K562 (cell line): ENCODE measurements around the gene ST3GAL5. TPM values are rescaled to one million over a fixed set of nuclear protein-coding genes. Genes with fewer than 3 reads are reported as not detected.
"Not testable (repeated sequence)": the region's sequence is repeated elsewhere in the genome, so short reads cannot be mapped to it uniquely, and the experiment has no call there.

Experiments used
- ATAC-seq: fragments of 200-7000 bp; cut with Tn5 transposase; 3 replicates; pipeline ENCODE4 v1.9.1; 2020; ENCODE audit warnings: moderate library complexity
- BruUV-seq: library from RNA; stranded (reverse); fragments of 400-500 nt; replicated peaks from 2 replicates; lab custom pipeline; 2021; lab: Mats Ljungman, UMichigan
- CTCF ChIA-PET: fragments of 300-600 bp; formaldehyde crosslinking; extraction: SDS; loops from one replicate; lab custom pipeline; 2021; ENCODE audit warnings: low intra/inter-chr PET ratio; lab: Yijun Ruan, JAX
- POLR2A ChIA-PET: fragments of 300-600, 350-650 bp; sonication (Branson Sonifier 250); formaldehyde crosslinking; extraction: SDS; loops from one replicate; lab custom pipeline; 2021; ENCODE audit warnings: antibody characterized with exemption, inconsistent platforms; lab: Yijun Ruan, JAX
- DNase-seq, 4 experiments: peaks; one replicate each; pipeline versions ENCODE4 v3.0.0 to v3.0.0-alpha.2; 2011 to 2018; ENCODE audit warnings: low spot score in 3 of 4, mixed read lengths in 3 of 4; ENCODE audit errors: extremely low read depth in 1 of 4
- FAIRE-seq: peaks from 2 replicates; lab custom pipeline; 2011; peaks lifted over from hg19 to GRCh38; lab: Jason Lieb, UNC
- H2AFZ ChIP-seq: 2 replicates; pipeline ENCODE4 v1.6.0; 2011; ENCODE audit warnings: low read depth, low read length, control low read depth, inconsistent platforms
- H3K27ac ChIP-seq: fragments of 200-600 bp; 3 replicates; pipeline ENCODE4 v1.8.0; 2011; ENCODE audit warnings: low read depth, mild to moderate bottlenecking, control low read depth, inconsistent platforms, low read length, moderate library complexity, mixed read lengths; ENCODE audit errors: extremely low read depth
- H3K27me3 ChIP-seq, 2 experiments: fragments of 300-600 bp in 1 of 2; 2 replicates in 1 of 2; 3 replicates in 1 of 2; pipeline versions ENCODE4 v1.6.0 to v1.8.0; 2011; ENCODE audit warnings: inconsistent platforms in 2 of 2, low read length in 2 of 2, mild to moderate bottlenecking in 1 of 2, mixed read lengths in 1 of 2, moderate library complexity in 1 of 2; ENCODE audit not compliant: control insufficient read depth in 2 of 2, insufficient read depth in 2 of 2
- H3K36me3 ChIP-seq: fragments of 300-600 bp; 3 replicates; pipeline ENCODE4 v1.8.0; 2011; ENCODE audit warnings: mild to moderate bottlenecking, low read length, inconsistent platforms; ENCODE audit not compliant: control insufficient read depth, insufficient read depth
- H3K4me1 ChIP-seq, 2 experiments: fragments of 200-600 bp in 1 of 2; replicated peaks in 1 of 2; 2 replicates in 1 of 2; 3 replicates in 1 of 2; pipeline versions ENCODE4 v1.5.1 to v1.8.0; 2011; ENCODE audit warnings: inconsistent platforms in 2 of 2, low read length in 2 of 2, mild to moderate bottlenecking in 1 of 2, mixed read lengths in 1 of 2, moderate library complexity in 1 of 2; ENCODE audit not compliant: control insufficient read depth in 2 of 2, insufficient read depth in 2 of 2
- H3K4me2 ChIP-seq: 2 replicates; pipeline ENCODE4 v1.6.1; 2011; ENCODE audit warnings: low read length, control low read depth, inconsistent platforms, mixed read lengths; ENCODE audit not compliant: insufficient read depth
- H3K4me3 ChIP-seq: fragments of 200-600 bp; sonication (generic), shearing (Covaris generic); 2 replicates; pipeline ENCODE4 v1.5.1; 2016; ENCODE audit warnings: control low read depth, inconsistent platforms
- H3K79me2 ChIP-seq: fragments of 200-600 bp; 3 replicates; pipeline ENCODE4 v1.8.0; 2011; ENCODE audit warnings: low read length, inconsistent platforms; ENCODE audit not compliant: control insufficient read depth, insufficient read depth
- H3K9ac ChIP-seq, 2 experiments: 2 replicates each; pipeline versions ENCODE4 v1.6.0 to v1.6.1; 2011; ENCODE audit warnings: low read depth in 2 of 2, low read length in 2 of 2, control low read depth in 1 of 2, inconsistent platforms in 1 of 2, mild to moderate bottlenecking in 1 of 2, mixed read lengths in 1 of 2; ENCODE audit not compliant: insufficient read depth in 1 of 2
- H3K9me1 ChIP-seq: one replicate; pipeline ENCODE4 v1.6.0; 2011; ENCODE audit warnings: inconsistent platforms, mild to moderate bottlenecking, low read length, moderate library complexity; ENCODE audit not compliant: control insufficient read depth, insufficient read depth
- H3K9me3 ChIP-seq: replicated peaks from 2 replicates; pipeline ENCODE4 v1.5.1; 2011; ENCODE audit warnings: low read depth, low read length, inconsistent platforms; ENCODE audit not compliant: control insufficient read depth, insufficient read depth
- H4K20me1 ChIP-seq: replicated peaks from 2 replicates; pipeline ENCODE4 v1.6.1; 2011; ENCODE audit warnings: low read length, inconsistent platforms, mixed read lengths; ENCODE audit not compliant: control insufficient read depth, insufficient read depth
- BACH1 ChIP-seq: fragments of 200-800 bp; sonication (Bioruptor generic); IDR thresholded peaks from 2 replicates; pipeline ENCODE4 v1.6.1; 2016; ENCODE audit warnings: missing genetic modification characterization, missing compliant biosample characterization
- CHD1 ChIP-seq: fragments of 200-600 bp; sonication (generic); IDR thresholded peaks from one replicate; pipeline ENCODE4 v1.6.1; 2012; ENCODE audit warnings: mild to moderate bottlenecking, moderate library complexity, low read length, inconsistent platforms
- CHD2 ChIP-seq: IDR thresholded peaks from 2 replicates; pipeline ENCODE4 v1.6.1; 2011; ENCODE audit warnings: low read depth, low read length
- PTTG1 ChIP-seq: fragments of 450-650 bp; IDR thresholded peaks from 2 replicates; pipeline ENCODE4 v1.6.1; 2016; ENCODE audit warnings: low read depth, mild to moderate bottlenecking, missing genetic modification characterization, missing compliant biosample characterization
- SRSF1 ChIP-seq: fragments of 200-400 bp; formaldehyde crosslinking; IDR thresholded peaks from 2 replicates; pipeline ENCODE4 v1.6.1; 2017; ENCODE audit warnings: mild to moderate bottlenecking, low read depth, low read length, moderate library complexity
- ZBTB11 ChIP-seq, 3 experiments: fragments of 200-800 bp in 1 of 3; fragments of 250-450 bp in 1 of 3; fragments of 450-650 bp in 1 of 3; sonication (Bioruptor Pico) in 1 of 3; sonication (Bioruptor generic) in 1 of 3; formaldehyde crosslinking in 1 of 3; IDR thresholded peaks; 2 replicates each; pipeline versions ENCODE4 v1.6.1 to v1.8.0; 2016 to 2022; ENCODE audit warnings: mild to moderate bottlenecking in 2 of 3, missing genetic modification characterization in 2 of 3, missing compliant biosample characterization in 1 of 3, moderate library complexity in 1 of 3
- ZNF175 ChIP-seq: fragments of 200-800 bp; sonication (Bioruptor generic); IDR thresholded peaks from 2 replicates; pipeline ENCODE4 v1.6.1; 2016; ENCODE audit warnings: low read depth, mild to moderate bottlenecking, missing genetic modification characterization, missing compliant biosample characterization
- WGBS: fragments of 100-300 bp; shearing (Covaris generic); methylation state at CpG from one replicate; pipeline ENCODE4 v1.1.6; 2016; ENCODE audit warnings: low coverage, mixed read lengths; ENCODE audit not compliant: insufficient coverage; ENCODE audit errors: missing lambda C conversion rate; 5-methylcytosine and 5-hydroxymethylcytosine counted together
- in situ Hi-C: fragments of 300-500 bp; cut with MboI; formaldehyde crosslinking; loops from 4 replicates; pipeline ENCODE4 v1.15.0; 2018; ENCODE audit warnings: inconsistent platforms, mixed read lengths
- intact Hi-C: fragments of 100-400 bp; cut with micrococcal nuclease; formaldehyde crosslinking; loops from 2 replicates; pipeline ENCODE4 v1.14.2; 2022
- polyA plus RNA-seq, 8 experiments: library from polyadenylated mRNA; depleted of rRNA in 4 of 8; stranded (reverse) in 5 of 8; unstranded in 3 of 8; fragments of >200 nt; fragmentation: Nextera tagmentation in 2 of 8; fragmentation: Illumina TruSeq in 1 of 8; extraction: Ambion mirVana in 2 of 8; extraction: Trizol in 1 of 8; gene quantifications; 2 replicates each; pipeline versions ENCODE4 v1.2.1 to v1.2.3, GENCODE V29; 2011 to 2014; ENCODE audit warnings: inconsistent platforms in 1 of 8, missing spikeins in 1 of 8
- total RNA-seq, 7 experiments: library from RNA; depleted of rRNA in 6 of 7; stranded (reverse); fragments of >200 nt in 6 of 7; fragmentation: Illumina TruSeq in 2 of 7; extraction: Trizol in 2 of 7; gene quantifications; 2 replicates each; pipeline versions ENCODE4 v1.2.1 to v1.2.3, GENCODE V29; 2011 to 2021; ENCODE audit warnings: low replicate concordance in 1 of 7

The ST3GAL5 gene
- total and polyA plus RNA-seq, 9 of the 15 experiments (the other 6 are each of a cell fraction or from before 2014, with no cell fraction given) = 1.6 to 10.0 (median 4.2) TPM

DNA sequence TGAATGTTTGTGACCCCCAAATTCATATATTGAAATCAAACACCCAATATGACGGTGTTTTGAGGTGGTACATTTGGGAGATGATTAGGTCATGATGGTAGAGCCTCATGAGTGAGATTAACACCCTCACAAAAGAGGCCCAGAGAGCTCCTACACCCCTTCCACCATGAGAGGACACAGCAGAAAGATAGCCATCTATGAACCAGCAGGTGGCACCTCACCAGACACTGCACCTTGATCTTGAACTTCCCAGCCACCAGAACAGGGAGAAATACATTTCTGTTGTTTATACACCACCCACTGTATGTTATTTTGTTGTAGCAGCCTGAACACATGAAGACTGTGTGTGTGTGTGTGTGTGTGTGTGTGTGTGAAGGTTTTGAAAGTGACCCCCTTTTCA lies 58.1 kb downstream of the ST3GAL5 start:
- Histone ChIP-seq H2AFZ (no peak overlapping the region), H3K27me3 (no peaks in the 10 kb centered on the region), H3K79me2 (no peaks in the 10 kb centered on the region), H3K4me2 (no peak overlapping the region), H3K9me1 (no peaks in the 10 kb centered on the region), H3K36me3 (no peaks in the 10 kb centered on the region)
- 50% methylated on average over 1 of the region's 1 CpG for WGBS
- no TSS peak for BruUV-seq
- no peak for ATAC-seq
- CTCF ChIA-PET = interaction anchor here (7.8 kb wide), 1 partner anchor 249 kb away, joined by 129 read pairs; no protein-coding TSS in a partner anchor
- no peak for DNase-seq
- TF ChIP-seq ZNF175 (no peak), SRSF1 (no peak), CHD2 (no peak), ZBTB11 (CRISPR knock-in tag; IDR thresholded peaks at IDR 0.05) (no peak), BACH1 (tag) (no peak), PTTG1 (tag) (no peak), CHD1 (no peak)
- TF ChIP-seq, all 486 proteins: peak for 0
- Histone ChIP-seq H3K4me3 (no peak overlapping the region), H3K9ac (no peak overlapping the region), H3K27ac (no peak overlapping the region), H3K4me1 (peaks cover 7 to 8% of the 10 kb centered on the region in 2 experiments; a peak in 4 of 5 replicates), H4K20me1 (no peaks in the 10 kb centered on the region), H3K9me3 (no peaks in the 10 kb centered on the region)
- in situ Hi-C loops = no loop called here
- intact Hi-C loops = no loop called here
- POLR2A ChIA-PET = interaction anchor here (0.7 to 1.5 kb wide), 3 partner anchors 9 to 248 kb away, joined by 3 to 5 read pairs (median 3); no protein-coding TSS in a partner anchor
- no peak for FAIRE-seq

DNA sequence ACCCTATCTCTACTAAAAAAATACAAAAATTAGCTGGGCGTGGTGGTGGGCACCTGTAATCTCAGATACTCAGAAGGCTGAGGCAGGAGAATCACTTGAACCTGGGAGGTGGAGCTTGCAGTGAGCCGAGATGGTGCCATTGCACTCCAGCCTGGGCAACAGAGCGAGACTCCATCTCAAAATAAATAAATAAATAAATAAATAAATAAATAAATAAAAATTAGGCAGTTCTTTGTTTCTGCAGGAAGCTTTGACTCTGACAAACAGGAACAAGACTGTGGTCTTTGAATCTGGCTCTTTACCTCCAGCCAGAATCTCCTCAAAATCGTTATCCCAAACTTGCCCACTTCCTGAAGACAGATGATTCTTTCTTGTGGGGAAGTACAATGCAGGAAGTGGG lies 59.4 kb downstream of the ST3GAL5 start:
- H3K4me3 ChIP-seq, H3K9me3 ChIP-seq, H3K27me3 ChIP-seq, H3K4me1 ChIP-seq, H3K9ac ChIP-seq, H3K9me1 ChIP-seq, DNase-seq, FAIRE-seq, H4K20me1 ChIP-seq, BruUV-seq, H3K36me3 ChIP-seq, H3K4me2 ChIP-seq, ATAC-seq, H3K79me2 ChIP-seq, H3K27ac ChIP-seq, H2AFZ ChIP-seq: not testable (repeated sequence)
- in situ Hi-C loops = loop anchor here (5.0 to 10.0 kb wide), 2 partner anchors 248 to 545 kb away; no protein-coding TSS in a partner anchor
- CTCF ChIA-PET = interaction anchor here (0.7 to 7.8 kb wide), 2 partner anchors 250 to 622 kb away, joined by 3 to 129 read pairs; no protein-coding TSS in a partner anchor
- POLR2A ChIA-PET = interaction anchor here (1.5 kb wide), 1 partner anchor 250 kb away, joined by 5 read pairs; no protein-coding TSS in a partner anchor
- intact Hi-C loops = loop anchor here (5.0 to 10.0 kb wide), 4 partner anchors 58 to 538 kb away; partner anchors contain the start of gene ST3GAL5
- WGBS = 49% methylated on average over 4 of the region's 4 CpGs
